NB4 (cell line): ENCODE measurements around the gene MEIOB.

Source experiments
- CTCF ChIP-seq: IDR thresholded peaks from one replicate; pipeline ENCODE4 v1.5.1; 2012; ENCODE audit warnings: low read depth, low read length
- MAX ChIP-seq: IDR thresholded peaks from 2 replicates; pipeline ENCODE4 v1.6.1; 2011; ENCODE audit warnings: low read depth, low read length
- MYC ChIP-seq: IDR thresholded peaks from 2 replicates; pipeline ENCODE4 v1.6.1; 2011; ENCODE audit warnings: low read depth, low read length
- POLR2A ChIP-seq: IDR thresholded peaks from 2 replicates; pipeline ENCODE4 v1.6.1; 2011; ENCODE audit warnings: mild to moderate bottlenecking; ENCODE audit not compliant: insufficient read length; ENCODE audit errors: extremely low read depth

GRCh38 chr16:1912215-1912543, 40.2 kb upstream of the MEIOB start:
- TF ChIP-seq CTCF (no peak), POLR2A (no peak), MAX (no peak), MYC (no peak)
